DMS53 (cell line): Measurements from ENCODE around the gene NRN1.

Source experiments
- DNase-seq: peaks from one replicate; lab custom pipeline; 2025; lab: John Stamatoyannopoulos, UW

The NRN1 gene

GRCh38 chr6:6002005-6002847, 4.5 kb downstream of the NRN1 start:
- DNase-seq, result no peak

- DNase-seq, result no peak
Observed at GRCh38 chr6:6001443-6001842, 5.3 kb downstream of the NRN1 start.

GRCh38 chr6:5999688-6000608, 6.8 kb downstream of the NRN1 start:
- DNase-seq, result no peak

GRCh38 chr6:5998711-5999687, 7.7 kb downstream of the NRN1 start:
- DNase-seq, result peak; percentile 23

GRCh38 chr6:5998236-5998635, 8.5 kb downstream of the NRN1 start:
- DNase-seq, result peak; percentile 22

GRCh38 chr6:5997420-5997987, 9.2 kb downstream of the NRN1 start:
- DNase-seq, result peak; percentile 70

GRCh38 chr6:5996714-5997419, 9.9 kb downstream of the NRN1 start:
- peak; percentile 81 for DNase-seq

- DNase-seq, result peak; percentile 90
Observed at GRCh38 chr6:5995949-5996713, 10.6 kb downstream of the NRN1 start.

- no peak for DNase-seq
Observed at GRCh38 chr6:5995658-5995948, 11.1 kb downstream of the NRN1 start.

- DNase-seq, result no peak
Observed at GRCh38 chr6:5994999-5995657, 11.6 kb downstream of the NRN1 start.

GRCh38 chr6:5994234-5994998, 12.3 kb downstream of the NRN1 start:
- DNase-seq, result no peak

- no peak for DNase-seq
Observed at GRCh38 chr6:5992551-5993225, 14.0 kb downstream of the NRN1 start.

GRCh38 chr6:5990786-5991185, 15.9 kb downstream of the NRN1 start:
- DNase-seq, result no peak

GRCh38 chr6:5989141-5989723, 17.5 kb downstream of the NRN1 start:
- DNase-seq, result no peak

GRCh38 chr6:5986861-5987260, 19.9 kb downstream of the NRN1 start:
- DNase-seq, result no peak

- no peak for DNase-seq
Observed at GRCh38 chr6:5984150-5985089, 22.3 kb downstream of the NRN1 start.
